HEK293 (cell line): ENCODE data around the gene GBP7.

Source experiments
- CTCF ChIA-PET: fragments of 350-600 bp; formaldehyde crosslinking; extraction: SDS; loops from one replicate; lab custom pipeline; 2021; ENCODE audit warnings: antibody characterized with exemption; lab: Yijun Ruan, JAX
- POLR2A ChIA-PET: fragments of 300-600 bp; formaldehyde crosslinking; extraction: SDS; loops from one replicate; lab custom pipeline; 2020; ENCODE audit warnings: antibody characterized with exemption, inconsistent platforms; lab: Yijun Ruan, JAX
- H3K27ac ChIP-seq: fragments of 200-500 bp; sonication (Bioruptor generic); 2 replicates; pipeline ENCODE4 v1.5.1; 2014; ENCODE audit warnings: low read depth, low read length, control low read depth, inconsistent platforms; ENCODE audit errors: extremely low read depth
- H3K36me3 ChIP-seq, 2 experiments: fragments of 200-500 bp in 1 of 2; sonication (Bioruptor generic) in 1 of 2; 1 replicate in 1 of 2; 2 replicates in 1 of 2; pipeline ENCODE4 v1.5.1; 2014 to 2017; ENCODE audit warnings: inconsistent platforms in 2 of 2, low read length in 2 of 2; ENCODE audit not compliant: control insufficient read depth in 2 of 2, insufficient read depth in 1 of 2
- H3K4me1 ChIP-seq: fragments of 200-500 bp; sonication (Bioruptor generic); 2 replicates; pipeline ENCODE4 v1.5.1; 2014; ENCODE audit warnings: mild to moderate bottlenecking, low read length, inconsistent platforms; ENCODE audit not compliant: control insufficient read depth, insufficient read depth
- H3K4me3 ChIP-seq: 2 replicates; pipeline ENCODE4 v1.5.1; 2011; ENCODE audit warnings: low read depth, mild to moderate bottlenecking, control low read depth, low read length, moderate library complexity
- H3K9me3 ChIP-seq: fragments of 200-500 bp; sonication (Bioruptor generic); 2 replicates; pipeline ENCODE4 v1.5.1; 2014; ENCODE audit warnings: low read depth, low read length, inconsistent platforms; ENCODE audit not compliant: control insufficient read depth, insufficient read depth
- BCL11B ChIP-seq: fragments of 450-650 bp; formaldehyde crosslinking; IDR thresholded peaks from 2 replicates; pipeline ENCODE4 v1.5.1; 2016; ENCODE audit warnings: low read depth, missing biosample characterization, missing genetic modification characterization
- REPIN1 ChIP-seq: fragments of 450-650 bp; formaldehyde crosslinking; IDR thresholded peaks from 2 replicates; pipeline ENCODE4 v1.5.1; 2017; ENCODE audit warnings: missing biosample characterization, missing genetic modification characterization, low read depth
- SETDB1 ChIP-seq: IDR thresholded peaks from one replicate; pipeline ENCODE4 v1.6.1; 2017; ENCODE audit warnings: mild to moderate bottlenecking, low read length, moderate library complexity, mixed read lengths; ENCODE audit not compliant: insufficient read length
- TRIM28 ChIP-seq: IDR thresholded peaks from 2 replicates; pipeline ENCODE4 v1.6.1; 2011; ENCODE audit warnings: low read length, control low read depth, borderline replicate concordance
- ZBTB20 ChIP-seq: fragments of 450-650 bp; formaldehyde crosslinking; IDR thresholded peaks from 2 replicates; pipeline ENCODE4 v1.5.1; 2016; ENCODE audit warnings: missing biosample characterization, missing genetic modification characterization
- ZNF169 ChIP-seq: fragments of 450-650 bp; formaldehyde crosslinking; IDR thresholded peaks from 2 replicates; pipeline ENCODE4 v1.5.1; 2016; ENCODE audit warnings: missing biosample characterization, missing genetic modification characterization
- ZNF366 ChIP-seq: fragments of 450-650 bp; formaldehyde crosslinking; conservative IDR thresholded peaks from 2 replicates; pipeline ENCODE4 v1.5.1; 2016; ENCODE audit warnings: missing biosample characterization, missing genetic modification characterization
- ZNF48 ChIP-seq: fragments of 450-650 bp; formaldehyde crosslinking; IDR thresholded peaks from 2 replicates; pipeline ENCODE4 v1.5.1; 2016; ENCODE audit warnings: missing biosample characterization, missing genetic modification characterization
- ZNF510 ChIP-seq: fragments of 450-650 bp; formaldehyde crosslinking; IDR thresholded peaks from 2 replicates; pipeline ENCODE4 v1.5.1; 2018; ENCODE audit warnings: mild to moderate bottlenecking, missing genetic modification characterization, missing biosample characterization; ENCODE audit not compliant: insufficient replicate concordance
- ZNF530 ChIP-seq: fragments of 450-650 bp; formaldehyde crosslinking; IDR thresholded peaks from 2 replicates; pipeline ENCODE4 v1.5.1; 2016; ENCODE audit warnings: low read depth, missing biosample characterization, missing genetic modification characterization
- ZNF555 ChIP-seq: fragments of 450-650 bp; formaldehyde crosslinking; conservative IDR thresholded peaks from 2 replicates; pipeline ENCODE4 v1.5.1; 2017; ENCODE audit warnings: missing biosample characterization, mild to moderate bottlenecking, missing genetic modification characterization, inconsistent platforms
- ZNF664 ChIP-seq: fragments of 450-650 bp; formaldehyde crosslinking; IDR thresholded peaks from 2 replicates; pipeline ENCODE4 v1.5.1; 2016; ENCODE audit warnings: missing biosample characterization, missing genetic modification characterization
- ZNF677 ChIP-seq: fragments of 450-650 bp; IDR thresholded peaks from 2 replicates; pipeline ENCODE4 v1.5.0; 2018; ENCODE audit warnings: missing biosample characterization, mild to moderate bottlenecking, missing genetic modification characterization, moderate library complexity
- ZNF707 ChIP-seq: fragments of 450-650 bp; formaldehyde crosslinking; IDR thresholded peaks from 2 replicates; pipeline ENCODE4 v1.5.1; 2016; ENCODE audit warnings: missing biosample characterization, missing genetic modification characterization
- ZNF792 ChIP-seq: fragments of 450-650 bp; formaldehyde crosslinking; IDR thresholded peaks from 2 replicates; pipeline ENCODE4 v1.5.1; 2016; ENCODE audit warnings: missing biosample characterization, missing genetic modification characterization
- TF ChIP-seq, protein P1 (sequence below): fragments of 450-650 bp; formaldehyde crosslinking; IDR thresholded peaks from 2 replicates; pipeline ENCODE4 v1.5.1; 2016; ENCODE audit warnings: missing biosample characterization, missing genetic modification characterization
- TF ChIP-seq, protein P2 (sequence below): fragments of 450-650 bp; formaldehyde crosslinking; IDR thresholded peaks from 2 replicates; pipeline ENCODE4 v1.5.1; 2016; ENCODE audit warnings: missing biosample characterization, missing genetic modification characterization
- TF ChIP-seq, protein P3 (sequence below): fragments of 450-650 bp; formaldehyde crosslinking; IDR thresholded peaks from 2 replicates; pipeline ENCODE4 v1.5.1; 2016; ENCODE audit warnings: missing biosample characterization, missing genetic modification characterization
- TF ChIP-seq, protein P4 (sequence below): fragments of 450-650 bp; formaldehyde crosslinking; IDR thresholded peaks from 2 replicates; pipeline ENCODE4 v1.5.1; 2016; ENCODE audit warnings: missing biosample characterization, missing genetic modification characterization
- TF ChIP-seq, protein P5 (sequence below): fragments of 450-650 bp; formaldehyde crosslinking; IDR thresholded peaks from 2 replicates; pipeline ENCODE4; 2016; ENCODE audit warnings: missing biosample characterization, missing genetic modification characterization

GBP7 gene

DNA sequence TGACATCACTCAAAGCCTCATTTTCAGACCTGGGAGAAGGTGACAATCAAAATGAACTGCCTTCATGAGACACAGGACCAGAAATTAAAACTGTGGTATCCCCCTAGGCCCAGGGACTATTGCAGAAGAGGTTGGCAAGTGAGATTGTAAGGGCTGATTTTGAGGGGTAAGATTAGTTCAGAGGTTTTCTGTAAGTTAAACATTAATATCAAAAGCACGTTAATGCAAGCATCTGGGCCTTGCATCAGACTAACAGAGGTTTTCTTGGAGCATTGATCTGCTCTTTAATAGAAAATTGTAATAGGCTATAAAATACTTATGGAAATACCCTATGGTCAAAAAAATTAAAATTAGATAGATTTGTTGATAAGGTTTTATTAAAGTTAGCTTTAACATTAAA lies 37.5 kb upstream of the GBP7 start:
- CTCF ChIA-PET = no interaction called here

DNA sequence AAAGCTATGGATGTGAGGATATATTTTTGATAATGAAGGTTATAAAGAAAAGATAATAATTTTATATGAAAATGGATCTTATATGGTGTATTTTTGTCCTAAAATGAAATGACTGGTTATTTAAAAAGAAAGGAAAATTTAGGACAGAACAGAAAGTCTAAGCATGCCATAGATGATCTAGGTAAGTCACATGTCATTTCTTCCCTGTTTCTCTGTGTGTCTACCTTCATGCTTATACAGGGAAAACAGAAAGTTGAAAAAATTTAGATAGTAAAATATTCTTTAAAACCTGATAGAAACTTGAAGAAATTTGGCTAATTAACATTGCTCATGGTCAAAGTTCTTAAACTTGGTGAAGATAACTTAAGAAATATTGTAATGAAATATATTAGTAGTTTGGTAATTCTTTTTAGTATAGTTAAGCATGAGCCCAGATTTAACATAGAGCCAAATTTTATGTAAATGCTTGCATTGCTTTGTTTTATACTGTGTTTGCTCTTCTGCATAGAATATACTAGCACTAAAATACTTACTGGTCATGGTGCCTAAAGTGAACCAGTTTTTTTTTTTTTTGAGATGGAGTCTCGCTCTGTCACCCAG lies 35.3 kb upstream of the GBP7 start:
- POLR2A ChIA-PET = no interaction called here
- Histone ChIP-seq H3K4me1 (no peaks in the 10 kb centered on the region), H3K36me3 (no peaks in the 10 kb centered on the region)
- TF ChIP-seq, protein P1, sequence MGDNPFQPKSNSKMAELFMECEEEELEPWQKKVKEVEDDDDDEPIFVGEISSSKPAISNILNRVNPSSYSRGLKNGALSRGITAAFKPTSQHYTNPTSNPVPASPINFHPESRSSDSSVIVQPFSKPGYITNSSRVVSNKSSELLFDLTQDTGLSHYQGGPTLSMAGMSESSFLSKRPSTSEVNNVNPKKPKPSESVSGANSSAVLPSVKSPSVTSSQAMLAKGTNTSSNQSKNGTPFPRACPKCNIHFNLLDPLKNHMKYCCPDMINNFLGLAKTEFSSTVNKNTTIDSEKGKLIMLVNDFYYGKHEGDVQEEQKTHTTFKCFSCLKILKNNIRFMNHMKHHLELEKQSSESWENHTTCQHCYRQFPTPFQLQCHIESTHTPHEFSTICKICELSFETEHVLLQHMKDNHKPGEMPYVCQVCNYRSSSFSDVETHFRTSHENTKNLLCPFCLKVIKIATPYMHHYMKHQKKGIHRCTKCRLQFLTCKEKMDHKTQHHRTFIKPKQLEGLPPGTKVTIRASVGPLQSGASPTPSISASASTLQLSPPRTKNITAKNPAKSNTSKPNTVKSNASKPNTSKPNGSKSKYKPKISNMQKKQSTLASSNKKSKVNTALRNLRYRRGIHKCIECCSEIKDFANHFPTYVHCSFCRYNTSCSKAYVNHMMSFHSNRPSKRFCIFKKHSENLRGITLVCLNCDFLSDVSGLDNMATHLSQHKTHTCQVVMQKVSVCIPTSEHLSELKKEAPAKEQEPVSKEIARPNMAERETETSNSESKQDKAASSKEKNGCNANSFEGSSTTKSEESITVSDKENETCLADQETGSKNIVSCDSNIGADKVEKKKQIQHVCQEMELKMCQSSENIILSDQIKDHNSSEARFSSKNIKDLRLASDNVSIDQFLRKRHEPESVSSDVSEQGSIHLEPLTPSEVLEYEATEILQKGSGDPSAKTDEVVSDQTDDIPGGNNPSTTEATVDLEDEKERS (tag by site-specific recombination) = no peak
- TF ChIP-seq BCL11B (tag by site-specific recombination) = no peak
- TF ChIP-seq ZNF530 (tag by site-specific recombination) = no peak
- peak; percentile 99 for TF ChIP-seq SETDB1
- no peak for TF ChIP-seq REPIN1
- TF ChIP-seq TRIM28 = peak; percentile 71; the same call in 1 of the 2 replicates
- TF ChIP-seq, protein P2, sequence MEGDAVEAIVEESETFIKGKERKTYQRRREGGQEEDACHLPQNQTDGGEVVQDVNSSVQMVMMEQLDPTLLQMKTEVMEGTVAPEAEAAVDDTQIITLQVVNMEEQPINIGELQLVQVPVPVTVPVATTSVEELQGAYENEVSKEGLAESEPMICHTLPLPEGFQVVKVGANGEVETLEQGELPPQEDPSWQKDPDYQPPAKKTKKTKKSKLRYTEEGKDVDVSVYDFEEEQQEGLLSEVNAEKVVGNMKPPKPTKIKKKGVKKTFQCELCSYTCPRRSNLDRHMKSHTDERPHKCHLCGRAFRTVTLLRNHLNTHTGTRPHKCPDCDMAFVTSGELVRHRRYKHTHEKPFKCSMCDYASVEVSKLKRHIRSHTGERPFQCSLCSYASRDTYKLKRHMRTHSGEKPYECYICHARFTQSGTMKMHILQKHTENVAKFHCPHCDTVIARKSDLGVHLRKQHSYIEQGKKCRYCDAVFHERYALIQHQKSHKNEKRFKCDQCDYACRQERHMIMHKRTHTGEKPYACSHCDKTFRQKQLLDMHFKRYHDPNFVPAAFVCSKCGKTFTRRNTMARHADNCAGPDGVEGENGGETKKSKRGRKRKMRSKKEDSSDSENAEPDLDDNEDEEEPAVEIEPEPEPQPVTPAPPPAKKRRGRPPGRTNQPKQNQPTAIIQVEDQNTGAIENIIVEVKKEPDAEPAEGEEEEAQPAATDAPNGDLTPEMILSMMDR (tag by site-specific recombination) = no peak
- 0 out of 2 replicates have a peak, but pooled peaks have one; percentile 4 for TF ChIP-seq ZNF555 (tag by site-specific recombination)
- TF ChIP-seq ZNF510 = peak; percentile 6
- TF ChIP-seq ZNF677 (tag by site-specific recombination) = no peak
- TF ChIP-seq ZNF707 (tag by site-specific recombination) = no peak

More for the DNA sequence above, 37.5 kb upstream of the GBP7 start:
- H3K27ac ChIP-seq = no peak overlapping the region
- TF ChIP-seq ZNF792 (tag by site-specific recombination) (no peak), ZBTB20 (tag by site-specific recombination) (no peak), ZNF48 (tag by site-specific recombination) (no peak), ZNF366 (tag by site-specific recombination) (no peak), ZNF664 (tag by site-specific recombination) (no peak), ZNF169 (tag by site-specific recombination) (no peak)
- TF ChIP-seq, protein P3, sequence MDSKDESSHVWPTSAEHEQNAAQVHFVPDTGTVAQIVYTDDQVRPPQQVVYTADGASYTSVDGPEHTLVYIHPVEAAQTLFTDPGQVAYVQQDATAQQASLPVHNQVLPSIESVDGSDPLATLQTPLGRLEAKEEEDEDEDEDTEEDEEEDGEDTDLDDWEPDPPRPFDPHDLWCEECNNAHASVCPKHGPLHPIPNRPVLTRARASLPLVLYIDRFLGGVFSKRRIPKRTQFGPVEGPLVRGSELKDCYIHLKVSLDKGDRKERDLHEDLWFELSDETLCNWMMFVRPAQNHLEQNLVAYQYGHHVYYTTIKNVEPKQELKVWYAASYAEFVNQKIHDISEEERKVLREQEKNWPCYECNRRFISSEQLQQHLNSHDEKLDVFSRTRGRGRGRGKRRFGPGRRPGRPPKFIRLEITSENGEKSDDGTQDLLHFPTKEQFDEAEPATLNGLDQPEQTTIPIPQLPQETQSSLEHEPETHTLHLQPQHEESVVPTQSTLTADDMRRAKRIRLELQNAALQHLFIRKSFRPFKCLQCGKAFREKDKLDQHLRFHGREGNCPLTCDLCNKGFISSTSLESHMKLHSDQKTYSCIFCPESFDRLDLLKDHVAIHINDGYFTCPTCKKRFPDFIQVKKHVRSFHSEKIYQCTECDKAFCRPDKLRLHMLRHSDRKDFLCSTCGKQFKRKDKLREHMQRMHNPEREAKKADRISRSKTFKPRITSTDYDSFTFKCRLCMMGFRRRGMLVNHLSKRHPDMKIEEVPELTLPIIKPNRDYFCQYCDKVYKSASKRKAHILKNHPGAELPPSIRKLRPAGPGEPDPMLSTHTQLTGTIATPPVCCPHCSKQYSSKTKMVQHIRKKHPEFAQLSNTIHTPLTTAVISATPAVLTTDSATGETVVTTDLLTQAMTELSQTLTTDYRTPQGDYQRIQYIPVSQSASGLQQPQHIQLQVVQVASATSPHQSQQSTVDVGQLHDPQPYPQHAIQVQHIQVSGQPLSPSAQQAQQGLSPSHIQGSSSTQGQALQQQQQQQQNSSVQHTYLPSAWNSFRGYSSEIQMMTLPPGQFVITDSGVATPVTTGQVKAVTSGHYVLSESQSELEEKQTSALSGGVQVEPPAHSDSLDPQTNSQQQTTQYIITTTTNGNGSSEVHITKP (tag by site-specific recombination) = no peak
- TF ChIP-seq, protein P4, sequence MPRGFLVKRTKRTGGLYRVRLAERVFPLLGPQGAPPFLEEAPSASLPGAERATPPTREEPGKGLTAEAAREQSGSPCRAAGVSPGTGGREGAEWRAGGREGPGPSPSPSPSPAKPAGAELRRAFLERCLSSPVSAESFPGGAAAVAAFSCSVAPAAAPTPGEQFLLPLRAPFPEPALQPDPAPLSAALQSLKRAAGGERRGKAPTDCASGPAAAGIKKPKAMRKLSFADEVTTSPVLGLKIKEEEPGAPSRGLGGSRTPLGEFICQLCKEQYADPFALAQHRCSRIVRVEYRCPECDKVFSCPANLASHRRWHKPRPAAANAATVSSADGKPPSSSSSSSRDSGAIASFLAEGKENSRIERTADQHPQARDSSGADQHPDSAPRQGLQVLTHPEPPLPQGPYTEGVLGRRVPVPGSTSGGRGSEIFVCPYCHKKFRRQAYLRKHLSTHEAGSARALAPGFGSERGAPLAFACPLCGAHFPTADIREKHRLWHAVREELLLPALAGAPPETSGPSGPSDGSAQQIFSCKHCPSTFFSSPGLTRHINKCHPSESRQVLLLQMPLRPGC (tag by site-specific recombination) = no peak
- TF ChIP-seq, protein P5, sequence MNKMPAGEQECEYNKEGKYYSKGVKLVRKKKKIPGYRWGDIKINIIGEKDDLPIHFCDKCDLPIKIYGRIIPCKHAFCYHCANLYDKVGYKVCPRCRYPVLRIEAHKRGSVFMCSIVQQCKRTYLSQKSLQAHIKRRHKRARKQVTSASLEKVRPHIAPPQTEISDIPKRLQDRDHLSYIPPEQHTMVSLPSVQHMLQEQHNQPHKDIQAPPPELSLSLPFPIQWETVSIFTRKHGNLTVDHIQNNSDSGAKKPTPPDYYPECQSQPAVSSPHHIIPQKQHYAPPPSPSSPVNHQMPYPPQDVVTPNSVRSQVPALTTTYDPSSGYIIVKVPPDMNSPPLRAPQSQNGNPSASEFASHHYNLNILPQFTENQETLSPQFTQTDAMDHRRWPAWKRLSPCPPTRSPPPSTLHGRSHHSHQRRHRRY = no peak
- H3K36me3 ChIP-seq = no peaks in the 10 kb centered on the region
- H3K4me3 ChIP-seq = no peak overlapping the region
- POLR2A ChIA-PET = no interaction called here
- H3K4me1 ChIP-seq = no peaks in the 10 kb centered on the region
- no peaks in the 10 kb centered on the region; the same call in 1 of the 2 replicates for H3K9me3 ChIP-seq

More for the DNA sequence above, 35.3 kb upstream of the GBP7 start:
- H3K9me3 ChIP-seq = no peaks in the 10 kb centered on the region; the same call in 1 of the 2 replicates
- CTCF ChIA-PET = no interaction called here
- H3K4me3 ChIP-seq = no peak overlapping the region
- no peak overlapping the region for H3K27ac ChIP-seq
